Adipocyte (in vitro differentiated cells): ENCODE data around the gene ZNF48.
"Not testable (repeated sequence)": the region's sequence is repeated elsewhere in the genome, so short reads cannot be mapped to it uniquely, and the experiment has no call there.

Experiments
- DNase-seq: peaks from one replicate; pipeline ENCODE4 v3.0.0-alpha.2; 2015; ENCODE audit warnings: low read depth
- H3K27me3 ChIP-seq: replicated peaks from 2 replicates; pipeline ENCODE4 v1.7.0; 2013; ENCODE audit warnings: mild to moderate bottlenecking, low read length, moderate library complexity; ENCODE audit not compliant: control insufficient read depth, insufficient read depth
- H3K36me3 ChIP-seq: 2 replicates; pipeline ENCODE4 v1.7.0; 2013; ENCODE audit warnings: low read length, mild to moderate bottlenecking, moderate library complexity; ENCODE audit not compliant: control insufficient read depth, insufficient read depth, severe bottlenecking
- H3K4me1 ChIP-seq: 2 replicates; pipeline ENCODE4 v1.7.0; 2013; ENCODE audit warnings: mild to moderate bottlenecking, low read length, moderate library complexity; ENCODE audit not compliant: control insufficient read depth, insufficient read depth
- H3K4me3 ChIP-seq: 2 replicates; pipeline ENCODE4 v1.7.0; 2013; ENCODE audit warnings: mild to moderate bottlenecking, low read length, moderate library complexity
- H3K9ac ChIP-seq: 2 replicates; pipeline ENCODE4 v1.7.0; 2013; ENCODE audit warnings: mild to moderate bottlenecking, low read length, moderate library complexity
- H3K9me3 ChIP-seq: 2 replicates; pipeline ENCODE4 v1.7.0; 2013; ENCODE audit warnings: mild to moderate bottlenecking, low read length, moderate library complexity; ENCODE audit not compliant: control insufficient read depth

Gene ZNF48

DNA sequence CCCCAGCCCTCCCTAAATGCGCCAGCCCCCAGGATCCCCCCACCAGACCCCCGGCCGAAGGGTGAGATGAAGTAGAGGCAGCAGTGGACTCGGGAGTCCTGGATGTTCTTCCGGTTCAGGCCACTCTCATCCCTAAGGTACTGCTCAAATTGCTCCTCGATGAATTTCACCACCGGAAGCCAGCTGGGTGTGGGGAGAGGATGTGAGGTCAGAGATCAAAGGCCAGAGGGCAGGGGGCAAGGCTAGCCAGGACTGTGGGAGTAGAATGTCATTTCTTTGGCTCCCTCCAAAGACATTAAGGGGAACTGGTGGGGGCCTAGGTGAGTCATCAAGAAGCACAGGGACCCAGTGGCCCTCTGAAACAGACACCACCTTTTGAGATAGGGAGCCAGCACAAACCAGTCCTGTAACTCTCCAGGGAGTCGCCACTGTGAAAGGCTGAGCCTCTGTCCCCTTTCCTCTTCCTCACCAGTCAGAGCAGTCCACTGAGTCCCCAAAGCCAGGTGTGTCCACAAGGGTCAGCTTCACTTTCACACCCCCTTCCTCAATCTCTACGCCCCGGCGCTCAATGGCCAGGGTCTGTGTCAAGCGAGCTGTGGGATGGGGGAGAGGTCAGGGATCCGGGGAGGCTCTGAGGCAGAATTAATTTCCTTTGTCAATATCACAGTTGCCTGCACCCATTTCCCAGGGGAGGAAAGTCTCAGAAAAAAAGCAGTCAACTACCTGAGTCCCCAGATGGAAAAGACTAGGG lies 13.8 kb upstream of the ZNF48 start:
- Histone ChIP-seq H3K9ac (no peak overlapping the region), H3K4me3 (no peak overlapping the region), H3K9me3 (no peaks in the 10 kb centered on the region), H3K36me3 (no peaks in the 10 kb centered on the region), H3K27me3 (no peaks in the 10 kb centered on the region), H3K4me1 (peaks cover 18% of the 10 kb centered on the region)
- no peak for DNase-seq

DNA sequence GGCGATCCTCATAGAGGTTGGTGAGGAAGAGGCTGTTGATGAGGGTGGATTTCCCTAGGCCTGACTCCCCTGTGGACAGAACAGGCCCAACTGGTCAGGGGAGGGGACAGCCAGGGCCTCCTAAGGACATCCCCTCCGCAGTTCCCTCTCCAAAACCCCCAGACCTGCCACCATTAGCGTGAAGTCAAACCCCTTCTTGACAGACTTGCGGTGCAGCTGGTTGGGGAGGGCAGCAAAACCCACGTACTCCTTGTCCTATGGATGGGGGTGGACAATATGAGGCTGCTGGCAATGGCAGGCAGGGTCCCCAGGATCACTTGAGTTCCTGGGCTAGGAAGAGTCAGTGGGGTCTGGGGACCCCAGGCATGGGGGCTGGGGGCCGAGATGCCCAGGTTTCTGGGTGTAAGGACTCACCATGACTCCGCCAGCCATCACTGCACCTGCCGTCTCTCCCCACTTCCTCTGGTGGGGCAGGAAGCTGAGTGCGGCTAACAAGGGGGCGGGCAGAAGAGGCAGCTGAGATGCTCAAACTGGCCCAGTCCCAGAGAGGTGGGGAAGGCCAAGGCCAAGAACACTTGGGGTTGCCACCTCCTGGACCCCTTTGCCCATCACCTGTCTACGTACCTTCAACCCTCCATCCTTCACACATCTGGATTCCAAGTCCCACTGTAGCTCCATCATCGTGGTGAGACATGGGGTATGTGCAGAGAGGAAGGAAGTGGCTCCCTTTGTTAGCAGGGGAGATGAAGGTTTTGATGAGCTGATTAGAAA lies 12.9 kb upstream of the ZNF48 start, which contains the start of gene SEPTIN1:
SEPTIN1 (minus strand) TSS at position 451 of the 771 bp plus-strand sequence; CDS start at position 432, 19 bp downstream.
- Histone ChIP-seq H3K9me3 (no peaks in the 10 kb centered on the region), H3K27me3 (no peaks in the 10 kb centered on the region), H3K4me3 (no peak within 1 kb of the TSS), H3K4me1 (peaks cover 15% of the 10 kb centered on the region), H3K36me3 (no peaks in the 10 kb centered on the region), H3K9ac (no peak within 1 kb of the TSS)
- DNase-seq, result no peak

- H3K9ac ChIP-seq, result no peak overlapping the region
- no peaks in the 10 kb centered on the region for H3K36me3 ChIP-seq
- peaks cover 13% of the 10 kb centered on the region for H3K4me1 ChIP-seq
- H3K4me3 ChIP-seq, result no peak overlapping the region
- H3K9me3 ChIP-seq, result no peaks in the 10 kb centered on the region
- H3K27me3 ChIP-seq, result no peaks in the 10 kb centered on the region
- DNase-seq, result no peak
These were observed 11.7 kb upstream of the ZNF48 start for GRCh38 chr16:30383521-30383920.

- H3K9ac ChIP-seq, result peak overlapping the region; percentile 84
- H3K36me3 ChIP-seq, result peaks cover 8% of the 10 kb centered on the region
- H3K4me1 ChIP-seq, result peaks cover 14% of the 10 kb centered on the region
- DNase-seq, result peak; percentile 69
- H3K9me3 ChIP-seq, result no peaks in the 10 kb centered on the region
- peak overlapping the region; percentile 93 for H3K4me3 ChIP-seq
- no peaks in the 10 kb centered on the region for H3K27me3 ChIP-seq
These were observed 547 bp upstream of the ZNF48 start for GRCh38 chr16:30394592-30395154.

DNA sequence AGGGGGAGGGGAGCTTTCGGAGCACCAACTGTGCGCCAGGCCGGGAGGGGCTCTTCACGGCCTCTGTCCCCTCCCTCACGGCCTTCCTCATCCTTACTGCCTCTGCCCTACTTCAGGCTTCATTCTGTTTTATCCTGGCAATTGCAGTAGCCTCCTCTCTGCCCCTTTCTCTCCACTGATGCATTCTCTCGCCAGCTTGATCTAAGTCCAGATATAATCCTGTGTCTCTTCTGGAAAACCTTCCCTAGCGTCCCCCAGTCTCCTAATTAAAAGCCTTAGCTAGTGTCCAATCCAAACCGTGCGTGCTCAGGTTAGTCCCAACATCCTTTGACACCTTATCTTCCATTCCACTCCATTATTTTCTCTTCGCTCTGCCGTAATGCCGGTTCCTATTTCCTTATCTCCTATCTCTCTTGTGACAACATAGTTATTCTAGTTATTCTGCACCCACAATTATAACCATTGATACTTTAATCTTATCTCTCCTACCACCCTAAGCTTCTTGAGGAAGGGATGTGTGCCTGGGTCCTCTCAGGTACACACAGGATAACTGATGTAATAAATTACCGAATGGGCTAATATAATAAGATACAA lies 869 bp downstream of the ZNF48 start:
- DNase-seq, result no peak
- Histone ChIP-seq H3K4me3 (peak overlapping the region; percentile 93), H3K4me1 (peaks cover 14% of the 10 kb centered on the region), H3K9ac (peak overlapping the region; percentile 84), H3K9me3 (no peaks in the 10 kb centered on the region), H3K36me3 (peaks cover 8% of the 10 kb centered on the region), H3K27me3 (no peaks in the 10 kb centered on the region)

GRCh38 chr16:30396627-30397026 lies 1.4 kb downstream of the ZNF48 start:
- not testable (repeated sequence) for H3K36me3 ChIP-seq, H3K9me3 ChIP-seq, DNase-seq, H3K4me3 ChIP-seq, H3K27me3 ChIP-seq
- Histone ChIP-seq H3K4me1 (peaks cover 14% of the 10 kb centered on the region), H3K9ac (peak overlapping the region; percentile 84)

- DNase-seq, result no peak
- H3K4me3 ChIP-seq, result no peak overlapping the region
These were observed 1.8 kb downstream of the ZNF48 start for GRCh38 chr16:30397056-30397455.

DNA sequence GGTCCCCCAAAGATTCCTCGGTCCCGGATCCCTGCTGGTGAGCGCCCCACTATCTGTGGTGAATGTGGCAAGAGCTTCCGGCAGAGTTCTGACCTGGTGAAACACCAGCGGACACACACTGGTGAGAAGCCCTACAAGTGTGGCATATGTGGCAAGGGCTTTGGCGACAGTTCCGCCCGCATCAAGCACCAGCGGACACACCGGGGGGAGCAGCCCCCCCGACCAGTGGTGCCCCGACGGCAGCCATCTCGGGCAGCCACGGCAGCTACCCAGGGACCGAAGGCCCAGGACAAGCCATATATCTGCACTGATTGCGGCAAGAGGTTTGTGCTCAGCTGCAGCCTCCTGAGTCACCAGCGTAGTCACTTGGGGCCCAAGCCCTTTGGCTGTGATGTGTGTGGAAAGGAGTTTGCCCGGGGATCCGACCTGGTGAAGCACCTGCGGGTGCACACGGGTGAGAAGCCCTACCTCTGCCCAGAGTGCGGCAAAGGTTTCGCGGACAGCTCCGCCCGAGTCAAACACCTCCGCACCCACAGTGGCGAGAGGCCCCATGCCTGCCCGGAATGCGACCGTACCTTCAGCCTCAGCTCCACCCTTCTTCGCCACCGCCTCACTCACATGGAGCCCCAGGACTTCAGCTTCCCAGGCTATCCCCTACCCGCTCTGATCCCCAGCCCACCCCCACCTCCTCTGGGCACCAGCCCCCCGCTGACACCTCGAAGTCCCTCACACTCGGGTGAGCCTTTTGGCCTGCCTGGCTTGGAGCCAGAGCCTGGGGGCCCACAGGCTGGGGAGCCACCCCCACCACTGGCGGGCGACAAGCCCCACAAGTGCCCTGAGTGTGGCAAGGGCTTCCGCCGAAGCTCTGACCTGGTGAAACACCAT lies 2.8 kb downstream of the ZNF48 start:
- no peak for DNase-seq
- no peak overlapping the region for H3K9ac ChIP-seq
- H3K27me3 ChIP-seq, result no peaks in the 10 kb centered on the region
- peaks cover 8% of the 10 kb centered on the region for H3K36me3 ChIP-seq
- H3K9me3 ChIP-seq, result no peaks in the 10 kb centered on the region
- no peak overlapping the region for H3K4me3 ChIP-seq
- peaks cover 14% of the 10 kb centered on the region for H3K4me1 ChIP-seq

More at GRCh38 chr16:30397056-30397455, 1.8 kb downstream of the ZNF48 start:
- Histone ChIP-seq H3K4me1 (peaks cover 14% of the 10 kb centered on the region), H3K27me3 (no peaks in the 10 kb centered on the region), H3K36me3 (peaks cover 8% of the 10 kb centered on the region), H3K9ac (no peak overlapping the region), H3K9me3 (no peaks in the 10 kb centered on the region)

GRCh38 chr16:30398661-30399434 lies 3.6 kb downstream of the ZNF48 start:
- Histone ChIP-seq H3K36me3 (peaks cover 8% of the 10 kb centered on the region), H3K9me3 (no peaks in the 10 kb centered on the region), H3K4me3 (no peak overlapping the region), H3K9ac (no peak overlapping the region), H3K27me3 (no peaks in the 10 kb centered on the region), H3K4me1 (peaks cover 14% of the 10 kb centered on the region)
- DNase-seq, result no peak
